GM18867 (cell line): Measurements from ENCODE around the gene RRAGD.
A peak's percentile ranks its signal among the peaks of the same experiment; 100 is the strongest.
"Not testable (repeated sequence)": the region's sequence is repeated elsewhere in the genome, so short reads cannot be mapped to it uniquely, and the experiment has no call there.

ENCODE experiments used
- ATAC-seq: cut with Tn5 transposase; IDR thresholded peaks from one replicate; pipeline ENCODE4 v1.9.1; 2021; ENCODE audit warnings: mild to moderate bottlenecking, moderate library complexity; ENCODE audit not compliant: unreplicated experiment

RRAGD gene

GRCh38 chr6:89411145-89412070, 665 bp downstream of the RRAGD start:
- peak; percentile 39 for ATAC-seq

- peak; percentile 6 for ATAC-seq
These were observed 1.3 kb downstream of the RRAGD start for GRCh38 chr6:89410788-89411144.

DNA sequence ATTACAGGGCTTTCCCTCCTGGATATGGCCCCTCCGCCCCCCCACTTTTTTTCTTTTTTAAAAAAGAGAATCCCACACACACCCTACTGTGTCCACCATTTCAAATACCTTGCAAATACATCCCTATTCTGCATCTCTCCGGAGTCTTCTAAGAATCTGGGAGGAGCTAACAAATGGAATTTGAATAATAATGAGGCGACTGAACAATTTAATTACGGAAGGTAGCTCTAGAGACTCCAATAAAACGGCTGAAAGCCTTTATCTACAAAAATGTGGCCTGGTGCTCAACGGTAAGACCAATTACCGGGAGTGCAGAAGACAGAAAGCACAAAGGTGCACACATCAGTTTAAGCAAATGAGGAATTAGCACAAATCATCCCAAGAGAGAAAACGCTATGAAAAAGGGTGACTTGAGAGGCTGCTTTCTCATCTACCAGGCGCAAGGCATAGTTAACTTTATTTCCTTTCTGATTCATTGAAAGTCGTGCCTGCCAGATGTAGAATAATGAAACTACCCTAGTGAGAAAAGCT, 1.8 kb downstream of the RRAGD start:
- peak; percentile 32 for ATAC-seq

DNA sequence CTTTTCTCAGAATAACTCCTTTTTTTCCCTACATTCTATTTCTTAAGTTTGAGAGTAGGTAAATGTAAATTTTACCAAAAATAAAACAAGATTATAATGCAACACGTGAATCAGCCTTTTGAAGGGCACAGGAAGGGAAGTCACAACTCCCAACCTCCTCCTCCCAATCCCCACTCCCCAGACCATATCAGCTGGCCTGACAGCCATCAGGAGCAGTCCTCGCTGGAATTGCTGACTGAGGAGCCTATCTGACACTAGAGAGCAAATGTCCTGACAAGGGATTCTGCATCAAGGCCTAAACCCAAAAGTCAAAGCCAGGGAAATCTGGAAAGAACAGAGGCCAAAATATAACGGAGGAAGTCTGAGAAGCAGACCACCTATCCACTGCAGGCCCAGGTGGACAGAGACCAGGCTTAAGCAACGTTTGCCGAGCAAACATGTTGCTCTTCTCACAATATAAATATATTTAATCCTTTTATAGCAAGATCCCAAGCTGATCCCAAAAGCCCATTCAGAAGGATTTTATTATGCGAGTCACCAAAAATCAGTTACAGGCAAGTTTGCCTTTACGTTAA, 2.5 kb downstream of the RRAGD start:
- no peak for ATAC-seq

DNA sequence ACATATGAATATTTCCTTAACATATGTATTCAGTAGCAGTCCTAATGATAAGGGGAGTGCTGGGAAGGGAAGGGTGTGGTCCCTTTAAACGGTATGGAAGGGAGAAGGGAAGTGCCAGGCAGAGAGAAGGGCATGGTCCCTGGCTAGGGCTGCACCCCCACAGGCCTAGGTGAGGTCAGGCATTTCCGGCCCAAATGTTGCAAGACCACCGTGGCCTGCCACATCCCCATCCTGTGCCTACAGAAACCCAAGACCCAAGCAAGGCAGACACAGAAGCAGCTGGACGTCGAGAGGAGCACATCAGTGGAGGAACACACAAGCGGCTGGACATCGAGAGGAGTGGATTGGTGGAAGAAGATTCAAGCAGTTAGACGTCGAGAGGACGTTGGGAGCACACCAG, 5.9 kb downstream of the RRAGD start:
- ATAC-seq: no peak

- no peak for ATAC-seq
These were observed 7.6 kb downstream of the RRAGD start for GRCh38 chr6:89404512-89404911.

DNA sequence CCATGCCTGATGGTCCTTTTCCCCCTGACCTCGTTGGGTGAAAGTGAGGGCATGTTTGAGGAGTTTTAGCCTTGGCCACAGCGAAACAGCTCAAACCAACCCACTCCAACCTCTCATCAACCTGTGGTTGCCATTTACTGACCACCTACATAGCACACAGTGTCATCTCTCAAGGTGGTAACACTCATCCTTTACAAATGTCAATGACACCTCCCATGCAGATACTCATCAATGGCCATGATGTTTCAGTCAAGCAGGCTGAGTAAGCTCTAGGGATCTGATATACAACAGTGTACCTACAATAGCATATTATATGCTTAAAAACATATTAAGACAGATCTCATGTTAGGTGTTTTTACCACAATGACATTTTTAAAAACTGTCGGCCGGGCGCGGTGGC, 9.3 kb downstream of the RRAGD start:
- no peak for ATAC-seq

GRCh38 chr6:89400912-89401399, 11.1 kb downstream of the RRAGD start:
- ATAC-seq: no peak

- ATAC-seq: no peak
These were observed 12.0 kb downstream of the RRAGD start for GRCh38 chr6:89400050-89400449.

- no peak for ATAC-seq
These were observed 13.1 kb downstream of the RRAGD start for GRCh38 chr6:89398762-89399525.

DNA sequence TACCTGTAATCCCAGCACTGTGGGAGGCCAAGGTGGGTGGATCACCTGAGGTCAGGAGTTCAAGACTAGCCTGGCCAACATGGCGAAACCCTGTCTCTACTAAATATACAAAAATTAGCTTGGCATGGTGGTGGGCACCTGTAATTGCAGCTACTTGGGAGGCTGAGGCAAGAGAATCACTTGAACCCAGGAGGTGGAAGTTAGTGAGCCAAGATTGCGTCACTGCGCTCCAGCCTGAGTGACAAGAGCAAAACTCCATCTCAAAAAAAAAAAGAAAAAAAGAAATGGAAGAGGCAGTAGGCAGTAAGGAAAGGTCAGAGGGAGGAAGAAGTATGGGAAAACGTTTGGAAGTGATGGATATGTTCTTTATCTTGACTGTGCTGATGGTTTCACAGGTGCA, 14.2 kb downstream of the RRAGD start:
- not testable (repeated sequence) for ATAC-seq

- ATAC-seq: no peak
These were observed 18.4 kb downstream of the RRAGD start for GRCh38 chr6:89393659-89394058.

DNA sequence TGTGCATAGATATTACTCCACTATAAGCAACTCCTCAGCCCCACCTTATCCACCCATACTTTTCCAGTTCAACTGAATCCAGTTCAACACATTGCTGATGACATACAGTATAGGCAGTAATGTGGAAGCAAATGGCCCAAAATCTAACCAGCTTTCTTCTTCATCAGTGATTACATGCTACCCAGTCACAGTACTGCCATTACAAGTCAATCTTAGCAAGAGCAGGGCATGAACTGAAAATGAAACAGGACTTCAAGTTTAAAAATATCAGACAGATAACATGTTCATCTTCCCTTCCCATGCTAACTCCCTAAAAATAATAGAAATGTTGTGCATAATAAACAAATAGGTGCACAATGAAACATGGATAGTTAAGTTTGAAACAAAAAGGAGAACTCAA, 19.2 kb downstream of the RRAGD start:
- peak; percentile 45 for ATAC-seq

GRCh38 chr6:89388846-89389245, 23.2 kb downstream of the RRAGD start:
- no peak for ATAC-seq

- ATAC-seq: peak; percentile 94
These were observed 24.4 kb downstream of the RRAGD start for GRCh38 chr6:89387516-89388201.

DNA sequence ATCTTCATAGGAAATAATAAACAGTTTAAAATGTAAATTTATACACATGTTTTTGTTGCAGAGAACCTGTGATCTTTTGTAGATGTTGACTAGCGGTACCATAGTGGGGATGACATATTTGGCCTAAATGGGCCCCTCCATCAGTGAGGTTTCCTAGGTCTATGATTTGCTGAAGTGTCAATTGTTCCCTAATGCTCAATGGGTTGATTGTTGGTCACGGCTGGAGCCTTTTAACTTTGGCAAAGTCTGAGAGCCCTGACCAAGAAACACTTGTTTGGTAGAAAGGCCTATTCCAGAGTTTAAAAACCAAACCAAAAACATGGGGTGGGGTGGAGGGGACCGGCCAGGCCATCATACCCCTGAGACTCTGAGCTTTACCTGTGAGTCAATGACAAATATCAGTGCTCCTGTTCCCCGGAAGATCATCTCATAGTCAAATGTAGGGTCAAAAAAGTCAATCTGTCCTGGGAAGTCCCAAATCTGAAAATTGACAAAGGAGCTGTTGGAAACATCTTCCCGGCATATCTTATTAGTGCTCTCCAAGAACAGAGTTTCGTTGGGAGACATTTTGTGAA, 25.1 kb downstream of the RRAGD start:
- ATAC-seq: peak; percentile 9

- no peak for ATAC-seq
These were observed 26.2 kb downstream of the RRAGD start for GRCh38 chr6:89385846-89386245.

- ATAC-seq: no peak
These were observed 26.9 kb downstream of the RRAGD start for GRCh38 chr6:89385156-89385667.

DNA sequence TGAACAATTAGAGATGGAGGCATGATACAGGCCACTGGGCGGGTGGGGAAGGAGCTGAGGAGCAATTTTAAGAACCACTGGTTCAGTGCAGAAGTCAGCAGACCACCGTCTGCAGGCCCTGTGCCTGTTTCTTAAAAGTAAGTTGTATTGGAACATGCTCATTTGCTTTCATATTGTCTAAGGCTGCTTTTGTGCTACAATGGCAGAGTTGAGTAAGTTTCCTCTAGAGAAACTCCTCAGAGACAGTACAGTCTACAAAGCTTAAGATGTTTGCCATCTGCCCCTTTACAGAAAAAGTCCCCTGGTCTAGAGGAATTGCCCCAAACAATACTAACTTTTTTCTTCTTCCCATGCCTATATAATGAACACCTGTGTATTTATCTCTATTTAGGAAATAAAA, 31.0 kb downstream of the RRAGD start:
- ATAC-seq: no peak

GRCh38 chr6:89379281-89379680, 32.8 kb downstream of the RRAGD start:
- ATAC-seq: no peak
